CD4-positive, alpha-beta T cell treated with Interleukin-12 subunit alpha and Interleukin-12 subunit beta, for 1 hour (primary cell): ENCODE results near the gene ITPRID2.
"Not testable (repeated sequence)": the region's sequence is repeated elsewhere in the genome, so short reads cannot be mapped to it uniquely, and the experiment has no call there.

Experiments
- DNase-seq: peaks from one replicate; pipeline ENCODE4 v3.0.0-alpha.2; 2020

ITPRID2 gene

DNA sequence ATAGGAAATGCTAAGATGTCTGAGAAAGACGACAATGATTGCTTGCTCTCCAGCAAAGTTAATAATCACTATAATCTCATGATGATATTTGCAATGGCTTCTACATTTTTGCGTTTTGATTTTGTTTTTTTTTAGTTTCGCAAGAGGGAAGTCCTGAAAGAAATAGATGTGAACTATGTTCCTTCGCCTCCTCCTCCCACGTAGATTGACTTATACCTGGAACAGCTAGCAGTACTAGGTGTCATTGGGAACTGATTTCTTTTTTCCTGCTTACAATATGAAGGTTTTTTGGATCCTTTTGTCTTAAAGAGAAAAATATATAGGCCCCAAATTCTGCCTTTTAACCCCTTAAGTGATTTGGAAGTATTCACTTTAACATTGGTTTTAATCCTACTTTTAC lies 26.7 kb downstream of the ITPRID2 start:
- no peak for DNase-seq

GRCh38 chr2:181923121-181923520 lies 31.6 kb downstream of the ITPRID2 start:
- DNase-seq: no peak

GRCh38 chr2:181924336-181924735 lies 32.8 kb downstream of the ITPRID2 start:
- no peak for DNase-seq

DNA sequence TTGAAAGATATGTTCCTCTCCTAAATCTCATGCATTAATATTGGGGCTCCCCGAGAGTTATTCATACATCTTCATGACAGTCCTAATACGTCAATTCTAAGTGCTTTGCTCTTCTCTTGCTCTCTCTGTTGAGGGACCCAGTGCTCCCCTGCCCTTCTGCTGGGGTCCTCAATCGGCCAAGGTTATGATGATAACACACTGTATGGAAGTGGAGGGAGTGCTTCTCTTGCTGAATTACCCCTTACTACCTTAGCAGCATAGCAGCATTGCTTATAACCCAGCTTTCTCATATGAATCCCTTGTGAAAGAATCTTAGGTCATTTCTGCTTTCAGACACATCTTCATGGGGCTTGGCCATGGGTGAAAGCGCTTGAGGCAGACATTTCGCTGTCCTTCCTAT lies 43.2 kb downstream of the ITPRID2 start:
- DNase-seq: no peak

- DNase-seq: no peak
Observed at GRCh38 chr2:181937473-181937872, 45.9 kb downstream of the ITPRID2 start.

DNA sequence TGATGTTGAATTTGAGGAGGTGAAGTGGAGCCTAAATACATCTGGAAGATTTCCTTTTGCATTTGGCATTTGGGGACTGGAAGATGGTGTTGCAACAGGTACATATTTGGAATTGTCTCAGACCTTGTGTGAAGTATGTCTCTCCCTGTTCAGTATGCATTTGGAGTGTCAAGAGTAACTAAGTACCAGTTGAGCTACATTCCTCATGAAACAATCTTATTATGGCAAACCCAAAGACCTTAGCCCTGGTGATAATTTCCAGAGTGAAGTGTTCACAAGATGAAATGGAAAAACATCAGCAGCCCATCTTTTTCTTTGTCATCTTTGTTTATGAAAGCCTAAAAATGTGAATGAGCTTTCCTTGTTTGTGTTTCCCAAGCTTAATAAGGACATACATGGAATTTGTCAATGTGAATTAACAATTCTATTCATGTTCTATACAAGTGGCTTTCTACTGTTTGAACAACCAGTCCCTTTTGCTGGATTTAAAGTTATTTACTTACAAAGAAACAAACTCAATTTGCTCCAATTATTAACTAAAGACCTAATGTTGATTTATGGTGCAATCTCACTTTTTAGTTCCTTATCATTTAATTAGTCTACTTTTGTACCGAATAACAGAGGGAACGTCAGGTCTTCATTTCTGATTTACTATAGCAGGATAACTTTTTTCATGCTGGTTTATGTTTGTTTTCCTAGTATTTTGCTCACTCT lies 52.0 kb downstream of the ITPRID2 start:
- DNase-seq: no peak

DNA sequence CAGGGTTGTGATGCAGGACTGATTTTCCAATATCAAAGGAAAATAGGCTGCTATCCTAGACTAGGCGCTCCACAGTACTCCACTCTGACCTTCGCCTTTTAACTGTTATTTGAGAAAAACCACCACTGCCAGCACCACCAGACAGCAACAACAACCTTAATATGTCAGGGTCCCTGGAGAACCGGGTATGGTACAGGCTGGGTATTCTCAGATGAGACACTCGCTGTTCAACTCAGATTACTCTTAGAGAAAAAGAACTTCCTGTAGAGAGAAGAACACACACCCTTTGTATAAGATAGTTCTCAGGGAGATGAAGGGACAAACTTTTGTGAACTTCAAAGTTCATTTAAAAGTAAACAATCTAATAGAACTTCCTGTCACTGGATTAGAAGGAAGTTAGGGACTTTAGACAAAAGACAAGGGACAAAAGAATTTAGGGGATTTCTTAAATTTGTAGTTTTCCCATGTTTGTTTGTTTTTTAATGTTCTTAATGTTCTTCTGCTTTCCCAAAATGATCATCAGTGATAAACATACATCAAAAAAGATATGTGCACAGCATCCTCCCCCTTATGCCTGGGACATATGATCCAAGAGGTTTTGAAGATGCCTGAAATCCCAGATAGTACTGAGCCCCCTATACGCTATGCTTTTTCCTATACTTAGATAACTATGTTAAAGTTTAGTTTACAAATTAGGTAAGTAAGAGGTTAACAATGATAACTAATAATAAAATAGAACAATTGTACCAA lies 52.8 kb downstream of the ITPRID2 start:
- DNase-seq: no peak

DNA sequence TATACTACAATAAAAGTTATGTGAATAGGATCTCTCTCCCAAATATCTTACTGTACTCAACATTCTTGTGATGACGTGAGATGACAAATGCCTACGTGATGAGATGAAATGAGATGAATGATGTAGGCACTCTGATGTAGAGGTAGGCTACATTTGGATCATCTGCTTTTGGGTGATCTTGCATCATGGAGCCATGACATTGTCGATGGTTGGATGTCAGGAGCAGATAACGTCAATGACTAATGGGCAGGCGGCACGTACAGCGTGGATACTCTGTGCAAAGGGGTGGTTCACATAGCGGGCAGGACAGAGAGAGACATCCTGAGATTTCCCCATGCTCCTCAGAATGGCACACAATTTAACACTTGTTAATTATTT lies 53.4 kb downstream of the ITPRID2 start:
- no peak for DNase-seq

DNA sequence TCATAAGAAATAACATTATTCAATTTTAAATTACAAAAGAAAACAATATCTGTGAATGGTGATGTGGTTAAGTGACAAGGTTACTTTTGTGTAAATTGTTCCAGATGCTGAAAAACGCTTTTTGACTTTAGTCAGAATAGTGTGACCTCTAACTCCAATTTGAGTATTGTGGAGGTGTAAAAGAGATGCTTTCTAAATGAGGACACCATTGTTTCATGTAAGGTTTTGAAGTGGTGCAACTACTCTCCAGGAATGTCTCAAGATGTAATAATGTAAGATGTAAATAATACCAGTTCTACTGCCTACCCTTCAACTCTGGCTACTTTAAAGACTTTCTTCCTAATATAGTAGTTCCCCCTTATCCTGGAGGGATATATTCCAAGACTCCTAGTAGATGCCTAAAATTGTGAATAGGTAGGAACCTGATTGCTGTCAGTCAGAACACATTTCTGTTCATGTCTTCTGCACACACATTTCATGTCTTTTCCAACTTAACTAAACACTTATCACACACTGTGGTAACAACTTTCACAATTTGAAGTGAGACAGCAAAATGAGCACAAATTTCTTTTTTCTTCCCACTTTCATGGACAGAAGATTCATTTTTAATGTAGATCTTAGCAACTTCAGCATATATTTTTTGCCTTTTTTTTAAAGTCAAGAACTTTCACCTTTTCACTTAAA lies 55.1 kb downstream of the ITPRID2 start:
- no peak for DNase-seq

DNA sequence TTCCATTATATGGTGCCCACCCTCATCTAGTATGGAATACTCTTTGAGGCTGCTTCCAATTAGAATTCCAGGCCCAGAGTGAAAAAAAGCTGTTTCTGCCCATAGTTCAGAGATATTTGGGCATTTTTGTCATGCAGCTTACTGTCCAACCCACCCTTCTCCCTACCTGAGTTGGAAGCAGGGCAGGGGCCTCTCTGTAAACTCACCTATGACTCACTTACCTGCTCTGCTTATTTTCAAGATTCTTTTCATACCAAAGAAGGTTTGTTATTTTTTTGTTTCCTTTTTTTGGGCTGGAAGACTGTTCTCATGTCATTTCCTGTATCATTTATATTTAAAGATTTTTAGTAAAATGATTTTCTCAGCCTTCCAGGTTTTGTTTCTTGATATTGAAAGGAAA lies 55.7 kb downstream of the ITPRID2 start:
- DNase-seq: no peak

DNA sequence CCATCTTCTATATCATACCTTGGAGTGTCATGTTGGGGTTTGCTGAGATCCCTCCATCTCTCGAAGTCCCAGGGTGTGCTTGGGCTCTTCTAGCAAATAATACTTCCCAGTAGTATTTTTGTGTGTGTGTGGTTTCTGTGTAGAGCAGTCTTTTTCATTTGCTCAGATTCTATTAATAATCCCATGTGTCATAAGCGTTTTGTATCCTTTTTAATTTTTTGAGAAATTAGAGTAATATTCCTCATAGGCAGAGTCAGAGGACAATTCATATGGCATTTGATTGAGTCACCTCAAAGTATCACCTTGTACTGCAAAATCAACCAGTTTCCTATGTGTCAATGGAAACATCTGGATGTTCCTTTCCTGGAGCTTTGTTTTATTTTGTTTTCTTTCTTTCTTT lies 56.7 kb downstream of the ITPRID2 start:
- DNase-seq: no peak

- no peak for DNase-seq
Observed at GRCh38 chr2:181949047-181949446, 57.5 kb downstream of the ITPRID2 start.

- no peak for DNase-seq
Observed at GRCh38 chr2:181952404-181953226, 61.1 kb downstream of the ITPRID2 start.

DNA sequence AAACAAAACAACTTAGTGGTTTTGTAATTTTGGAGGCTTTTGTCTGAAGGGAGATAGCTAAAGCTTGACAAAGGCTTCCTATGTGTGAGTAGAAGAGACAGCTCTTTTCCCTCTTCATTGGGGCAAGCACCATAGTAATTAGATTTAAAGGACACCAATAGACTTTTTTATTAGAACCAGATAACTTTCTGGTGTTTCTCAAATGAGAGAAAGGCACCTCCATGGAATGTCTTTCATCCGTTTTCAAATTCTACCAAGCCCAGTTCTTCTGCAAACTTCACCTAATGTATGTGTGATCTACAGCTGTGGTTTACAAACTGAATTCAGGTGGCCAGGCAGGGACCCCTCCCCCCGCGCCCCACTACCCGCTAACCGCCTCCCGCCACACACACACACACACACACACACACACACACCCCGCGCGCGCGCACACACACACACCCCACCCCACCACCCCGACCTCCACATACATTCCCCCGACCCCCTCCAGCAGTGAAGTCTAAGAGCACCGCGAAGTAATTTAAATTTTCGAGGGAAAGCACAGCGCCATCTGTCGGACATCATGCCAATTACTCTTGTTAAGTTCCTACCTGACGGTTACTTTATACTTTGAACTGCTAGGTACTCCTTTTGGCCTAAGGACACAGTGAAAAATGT lies 62.5 kb downstream of the ITPRID2 start:
- peak; percentile 57 for DNase-seq

GRCh38 chr2:181954538-181954883 lies 63.0 kb downstream of the ITPRID2 start:
- DNase-seq: no peak

- DNase-seq: no peak
Observed at GRCh38 chr2:181955010-181955409, 63.5 kb downstream of the ITPRID2 start.

- not testable (repeated sequence) for DNase-seq
Observed at GRCh38 chr2:181955866-181956265, 64.3 kb downstream of the ITPRID2 start.

DNA sequence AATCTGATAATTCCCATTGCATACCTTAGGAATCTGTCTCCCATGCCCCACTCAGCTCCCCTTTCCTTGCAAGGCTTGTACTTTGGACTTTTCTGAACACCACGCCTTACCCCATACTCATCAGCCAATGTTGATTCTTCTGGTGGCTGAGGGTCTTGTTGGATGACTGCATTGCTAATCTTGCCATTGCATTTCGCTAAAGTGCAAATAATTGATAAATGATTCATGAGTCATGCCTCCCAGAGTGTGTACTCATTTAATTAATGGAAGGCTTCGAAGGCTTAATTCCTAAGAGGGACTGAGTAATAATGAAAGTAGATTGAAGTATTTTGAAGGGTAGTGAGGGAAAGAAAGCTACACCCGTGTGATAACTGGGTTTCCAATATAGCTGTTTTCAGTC lies 66.1 kb downstream of the ITPRID2 start:
- DNase-seq: no peak

- DNase-seq: no peak
Observed at GRCh38 chr2:181958726-181959125, 67.2 kb downstream of the ITPRID2 start.

- no peak for DNase-seq
Observed at GRCh38 chr2:181959508-181959907, 68.0 kb downstream of the ITPRID2 start.

- DNase-seq: not testable (repeated sequence)
Observed at GRCh38 chr2:181961167-181961566, 69.6 kb downstream of the ITPRID2 start.

DNA sequence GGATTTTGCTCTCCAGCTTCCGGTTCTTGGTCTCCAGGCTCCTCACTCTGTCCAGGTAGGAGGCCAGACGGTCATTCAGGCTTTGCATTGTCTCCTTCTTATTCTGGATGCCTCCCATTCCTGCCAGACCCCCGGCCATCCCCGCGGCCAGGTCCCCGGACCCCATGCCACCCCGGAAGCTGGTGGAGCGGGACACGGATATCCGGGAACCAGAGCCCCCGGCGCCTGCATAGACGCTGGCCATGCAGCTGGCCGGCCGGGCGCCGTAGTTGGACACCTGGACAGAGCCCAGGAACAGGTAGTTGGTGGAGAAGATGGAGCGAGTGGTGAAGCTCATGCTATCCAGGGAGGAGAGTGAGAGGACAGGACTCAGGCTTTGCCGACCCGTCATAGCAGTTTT lies 70.6 kb downstream of the ITPRID2 start:
- DNase-seq: no peak
